Measurements from ENCODE around the gene DACT3.
A peak's percentile ranks its signal among the peaks of the same experiment; 100 is the strongest.

Gene DACT3

GRCh38 chr19:46644720-46645119 lies 16.3 kb downstream of the DACT3 start:
- Histone ChIP-seq H3K14ac (ENCODE audit: low read length) (no peak overlapping the region), H3K4me1 (ENCODE audit: control insufficient read depth in 2 of 2, insufficient read depth in 1 of 2, low read depth in 1 of 2, low read length in 2 of 2) (peaks cover 3 to 4% of the 10 kb centered on the region in 2 donors), H3K4me2 (ENCODE audit: insufficient read depth, low read length, poor library complexity, severe bottlenecking) (no peak overlapping the region), H3K18ac (ENCODE audit: low read length) (no peak overlapping the region), H2BK15ac (ENCODE audit: low read length) (no peak overlapping the region), H4K8ac (ENCODE audit: low read depth, low read length) (no peak overlapping the region), H3K9ac (ENCODE audit: low read depth, low read length, poor library complexity) (peak overlapping the region; percentile 50), H2BK5ac (ENCODE audit: low read length) (no peak overlapping the region), H3K4me3 (ENCODE audit: low read length in 2 of 2) (no peak overlapping the region), H3K4ac (ENCODE audit: low read length) (no peak overlapping the region), H2AFZ (ENCODE audit: low read length) (peak overlapping the region; percentile 25), H3K23ac (ENCODE audit: low read depth, low read length, poor library complexity) (no peak overlapping the region), H2BK120ac (ENCODE audit: low read depth, low read length) (no peak overlapping the region), H3K36me3 (replicated peaks in 1 of 2; ENCODE audit: control insufficient read depth in 2 of 2, insufficient read depth in 2 of 2, low read length in 2 of 2) (no peaks in the 10 kb centered on the region), H3K79me1 (ENCODE audit: low read depth, low read length) (no peaks in the 10 kb centered on the region), H3K27ac (replicated peaks; ENCODE audit: low read length) (no peak overlapping the region), H3K9me3 (replicated peaks in 1 of 2; ENCODE audit: control insufficient read depth in 2 of 2, insufficient read depth in 1 of 2, low read depth in 1 of 2, low read length in 2 of 2) (peaks cover 12 to 19% of the 10 kb centered on the region in 2 donors), H2AK5ac (ENCODE audit: low read depth, low read length) (no peak overlapping the region), H2BK12ac (ENCODE audit: low read length) (no peak overlapping the region), H3K27me3 (ENCODE audit: control insufficient read depth in 3 of 3, insufficient read depth in 3 of 3, low read depth in 1 of 3, low read length in 3 of 3) (peaks cover 12 to 44% (median 27%) of the 10 kb centered on the region in 3 experiments), H4K91ac (ENCODE audit: low read depth, low read length, poor library complexity) (no peak overlapping the region)
- DNase-seq (ENCODE audit: low spot score): no peak
- no CpG with 5 or more reads among the region's 3 CpGs for WGBS, 2 donors (ENCODE audit: extremely low coverage in 2 of 2, insufficient read length in 2 of 2, insufficient replicate concordance in 1 of 2)

GRCh38 chr19:46640656-46641055 lies 20.3 kb downstream of the DACT3 start:
- no peak overlapping the region for H3K4me3 ChIP-seq (ENCODE audit: low read length in 2 of 2)
- no peak overlapping the region for H2BK5ac ChIP-seq (ENCODE audit: low read length)
- H3K36me3 ChIP-seq (replicated peaks in 1 of 2; ENCODE audit: control insufficient read depth in 2 of 2, insufficient read depth in 2 of 2, low read length in 2 of 2): no peaks in the 10 kb centered on the region
- no peaks in the 10 kb centered on the region for H3K9me3 ChIP-seq (replicated peaks in 1 of 2; ENCODE audit: control insufficient read depth in 2 of 2, insufficient read depth in 1 of 2, low read depth in 1 of 2, low read length in 2 of 2)
- no CpG with 5 or more reads among the region's 2 CpGs for WGBS, 2 donors (ENCODE audit: extremely low coverage in 2 of 2, insufficient read length in 2 of 2, insufficient replicate concordance in 1 of 2)
- H3K4me1 ChIP-seq (ENCODE audit: control insufficient read depth in 2 of 2, insufficient read depth in 1 of 2, low read depth in 1 of 2, low read length in 2 of 2): peaks cover 11 to 20% of the 10 kb centered on the region in 2 donors
- H2AK5ac ChIP-seq (ENCODE audit: low read depth, low read length): peak overlapping the region; percentile 8
- H2AFZ ChIP-seq (ENCODE audit: low read length): no peak overlapping the region
- no peak overlapping the region for H2BK12ac ChIP-seq (ENCODE audit: low read length)
- DNase-seq (ENCODE audit: low spot score): no peak
- H3K4ac ChIP-seq (ENCODE audit: low read length): no peak overlapping the region
- no peak overlapping the region for H3K4me2 ChIP-seq (ENCODE audit: insufficient read depth, low read length, poor library complexity, severe bottlenecking)
- H3K9ac ChIP-seq (ENCODE audit: low read depth, low read length, poor library complexity): no peak overlapping the region
- H3K18ac ChIP-seq (ENCODE audit: low read length): no peak overlapping the region
- no peak overlapping the region for H3K23ac ChIP-seq (ENCODE audit: low read depth, low read length, poor library complexity)
- no peak overlapping the region for H2BK120ac ChIP-seq (ENCODE audit: low read depth, low read length)
- peak overlapping the region; percentile 31 for H3K14ac ChIP-seq (ENCODE audit: low read length)
- no peak overlapping the region for H3K27ac ChIP-seq (replicated peaks; ENCODE audit: low read length)
- H3K79me1 ChIP-seq (ENCODE audit: low read depth, low read length): no peaks in the 10 kb centered on the region
- H4K91ac ChIP-seq (ENCODE audit: low read depth, low read length, poor library complexity): no peak overlapping the region
- peaks cover 3 to 37% (median 33%) of the 10 kb centered on the region in 3 experiments for H3K27me3 ChIP-seq (ENCODE audit: control insufficient read depth in 3 of 3, insufficient read depth in 3 of 3, low read depth in 1 of 3, low read length in 3 of 3)
- H2BK15ac ChIP-seq (ENCODE audit: low read length): peak overlapping the region; percentile 55
- H4K8ac ChIP-seq (ENCODE audit: low read depth, low read length): no peak overlapping the region

- Histone ChIP-seq H2BK12ac (ENCODE audit: low read length) (peak overlapping the region; percentile 8), H3K4me2 (ENCODE audit: insufficient read depth, low read length, poor library complexity, severe bottlenecking) (peak overlapping the region; percentile 98), H3K9me3 (replicated peaks in 1 of 2; ENCODE audit: control insufficient read depth in 2 of 2, insufficient read depth in 1 of 2, low read depth in 1 of 2, low read length in 2 of 2) (no peaks in the 10 kb centered on the region), H2BK15ac (ENCODE audit: low read length) (peak overlapping the region; percentile 14), H4K8ac (ENCODE audit: low read depth, low read length) (no peak overlapping the region), H2AK5ac (ENCODE audit: low read depth, low read length) (peak overlapping the region; percentile 24), H4K91ac (ENCODE audit: low read depth, low read length, poor library complexity) (no peak overlapping the region), H3K79me1 (ENCODE audit: low read depth, low read length) (no peaks in the 10 kb centered on the region), H3K27me3 (ENCODE audit: control insufficient read depth in 3 of 3, insufficient read depth in 3 of 3, low read depth in 1 of 3, low read length in 3 of 3) (peaks cover 3 to 44% (median 40%) of the 10 kb centered on the region in 3 experiments), H3K4ac (ENCODE audit: low read length) (no peak overlapping the region), H2BK120ac (ENCODE audit: low read depth, low read length) (peak overlapping the region; percentile 78), H3K4me3 (ENCODE audit: low read length in 2 of 2) (peak overlapping the region; percentile 44 to 81), H2BK5ac (ENCODE audit: low read length) (peak overlapping the region; percentile 48), H3K27ac (replicated peaks; ENCODE audit: low read length) (peak overlapping the region; percentile 47), H3K36me3 (replicated peaks in 1 of 2; ENCODE audit: control insufficient read depth in 2 of 2, insufficient read depth in 2 of 2, low read length in 2 of 2) (no peaks in the 10 kb centered on the region), H3K23ac (ENCODE audit: low read depth, low read length, poor library complexity) (peak overlapping the region; percentile 6), H3K14ac (ENCODE audit: low read length) (peak overlapping the region; percentile 66), H3K18ac (ENCODE audit: low read length) (peak overlapping the region; percentile 96), H3K4me1 (ENCODE audit: control insufficient read depth in 2 of 2, insufficient read depth in 1 of 2, low read depth in 1 of 2, low read length in 2 of 2) (peaks cover 9 to 26% of the 10 kb centered on the region in 2 donors), H2AFZ (ENCODE audit: low read length) (peak overlapping the region; percentile 97), H3K9ac (ENCODE audit: low read depth, low read length, poor library complexity) (peak overlapping the region; percentile 56)
- no CpG with 5 or more reads among the region's 49 CpGs for WGBS, 2 donors (ENCODE audit: extremely low coverage in 2 of 2, insufficient read length in 2 of 2, insufficient replicate concordance in 1 of 2)
- DNase-seq (ENCODE audit: low spot score): no peak
Observed at GRCh38 chr19:46639358-46640182, 21.4 kb downstream of the DACT3 start.

- no peak overlapping the region for H3K23ac ChIP-seq (ENCODE audit: low read depth, low read length, poor library complexity)
- WGBS, 2 donors (ENCODE audit: extremely low coverage in 2 of 2, insufficient read length in 2 of 2, insufficient replicate concordance in 1 of 2): no CpG with 5 or more reads among the region's 14 CpGs
- no peak overlapping the region for H3K14ac ChIP-seq (ENCODE audit: low read length)
Observed at GRCh38 chr19:46637224-46637623, 23.8 kb downstream of the DACT3 start.

More at GRCh38 chr19:46637224-46637623, 23.8 kb downstream of the DACT3 start:
- no peak overlapping the region for H2AK5ac ChIP-seq (ENCODE audit: low read depth, low read length)
- H4K91ac ChIP-seq (ENCODE audit: low read depth, low read length, poor library complexity): no peak overlapping the region
- H2BK120ac ChIP-seq (ENCODE audit: low read depth, low read length): no peak overlapping the region
- no peaks in the 10 kb centered on the region for H3K9me3 ChIP-seq (replicated peaks in 1 of 2; ENCODE audit: control insufficient read depth in 2 of 2, insufficient read depth in 1 of 2, low read depth in 1 of 2, low read length in 2 of 2)
- H3K9ac ChIP-seq (ENCODE audit: low read depth, low read length, poor library complexity): peak overlapping the region; percentile 13
- H3K79me1 ChIP-seq (ENCODE audit: low read depth, low read length): no peaks in the 10 kb centered on the region
- H3K27me3 ChIP-seq (ENCODE audit: control insufficient read depth in 3 of 3, insufficient read depth in 3 of 3, low read depth in 1 of 3, low read length in 3 of 3): peaks cover 3 to 55% (median 50%) of the 10 kb centered on the region in 3 experiments
- H3K4ac ChIP-seq (ENCODE audit: low read length): no peak overlapping the region
- H2BK15ac ChIP-seq (ENCODE audit: low read length): no peak overlapping the region
- H3K18ac ChIP-seq (ENCODE audit: low read length): no peak overlapping the region
- no peak overlapping the region for H2BK12ac ChIP-seq (ENCODE audit: low read length)
- no peak overlapping the region for H4K8ac ChIP-seq (ENCODE audit: low read depth, low read length)
- H3K4me1 ChIP-seq (ENCODE audit: control insufficient read depth in 2 of 2, insufficient read depth in 1 of 2, low read depth in 1 of 2, low read length in 2 of 2): peaks cover 9 to 30% of the 10 kb centered on the region in 2 donors
- no peak overlapping the region for H2AFZ ChIP-seq (ENCODE audit: low read length)
- H3K27ac ChIP-seq (replicated peaks; ENCODE audit: low read length): no peak overlapping the region
- H3K4me3 ChIP-seq (ENCODE audit: low read length in 2 of 2): peak overlapping the region in 1 of 2 donors; percentile 15
- H2BK5ac ChIP-seq (ENCODE audit: low read length): no peak overlapping the region
- no peaks in the 10 kb centered on the region for H3K36me3 ChIP-seq (replicated peaks in 1 of 2; ENCODE audit: control insufficient read depth in 2 of 2, insufficient read depth in 2 of 2, low read length in 2 of 2)
- no peak overlapping the region for H3K4me2 ChIP-seq (ENCODE audit: insufficient read depth, low read length, poor library complexity, severe bottlenecking)
- no peak for DNase-seq (ENCODE audit: low spot score)
